GM12891 (cell line): ENCODE measurements around the gene NAA50.

ENCODE experiments used
- PAX5 ChIP-seq: IDR thresholded peaks from 2 replicates; pipeline ENCODE4 v1.6.1; 2011; ENCODE audit warnings: low read length, moderate library complexity, mild to moderate bottlenecking; ENCODE audit not compliant: insufficient read depth, severe bottlenecking
- POLR2A ChIP-seq: IDR thresholded peaks from 2 replicates; pipeline ENCODE4 v1.6.1; 2011; ENCODE audit warnings: low read depth, low read length, control low read depth
- POLR2AphosphoS5 ChIP-seq: IDR thresholded peaks from 2 replicates; pipeline ENCODE4 v1.6.1; 2011; ENCODE audit warnings: low read depth, low read length, control low read depth
- TAF1 ChIP-seq: IDR thresholded peaks from 2 replicates; pipeline ENCODE4 v1.6.1; 2011; ENCODE audit warnings: low read depth, low read length, control low read depth

DNA sequence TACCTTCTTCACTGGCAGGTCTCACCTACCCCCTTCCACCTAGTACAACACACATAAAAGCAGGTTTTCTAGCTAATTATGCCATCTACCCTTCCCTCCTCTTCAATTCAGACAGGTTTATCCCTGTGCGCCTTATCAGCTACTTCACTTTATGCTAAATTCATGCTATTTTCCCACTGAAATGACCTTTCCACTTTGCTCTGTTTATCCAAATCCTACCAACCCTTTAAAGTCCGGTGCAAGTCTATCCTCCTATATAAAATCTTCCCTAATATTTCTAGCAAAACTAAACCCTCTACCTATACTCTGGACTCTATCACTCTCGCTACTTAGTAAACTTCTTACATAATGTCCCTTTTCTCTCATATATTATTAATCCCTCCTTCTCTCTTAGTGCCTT lies 55.6 kb downstream of the NAA50 start:
- TF ChIP-seq POLR2A = no peak
- no peak for TF ChIP-seq POLR2AphosphoS5
- no peak for TF ChIP-seq PAX5
- TF ChIP-seq TAF1 = no peak
